Endothelial cell of umbilical vein (primary cell): ENCODE data around the gene C19orf33.

ENCODE experiments used
- EZH2 ChIP-seq: IDR thresholded peaks from 2 replicates; pipeline ENCODE4 v1.6.1; 2012; ENCODE audit warnings: borderline replicate concordance, low read depth, mild to moderate bottlenecking, moderate library complexity, low read length, inconsistent platforms; ENCODE audit not compliant: severe bottlenecking
- JUN ChIP-seq: IDR thresholded peaks from 2 replicates; pipeline ENCODE4 v1.6.1; 2011; ENCODE audit warnings: borderline replicate concordance, low read depth; ENCODE audit not compliant: insufficient read length, insufficient read depth
- POLR2A ChIP-seq: IDR thresholded peaks from 2 replicates; pipeline ENCODE4 v1.6.1; 2012; ENCODE audit warnings: low read depth, mild to moderate bottlenecking, control low read depth, low read length
- POLR2AphosphoS5 ChIP-seq: IDR thresholded peaks from 2 replicates; pipeline ENCODE4 v1.6.1; 2012; ENCODE audit warnings: low read depth, mild to moderate bottlenecking, control low read depth, low read length, moderate library complexity; ENCODE audit not compliant: insufficient read depth
- TF ChIP-seq, protein P1 (sequence below): IDR thresholded peaks from 2 replicates; pipeline ENCODE4 v1.6.1; 2011; ENCODE audit not compliant: insufficient read depth, insufficient read length
- TF ChIP-seq, protein P2 (sequence below), 2 donors: IDR thresholded peaks; 1 replicate in 1 of 2; 2 replicates in 1 of 2; pipeline ENCODE4 v1.5.1; 2011; ENCODE audit warnings: low read length in 2 of 2, mild to moderate bottlenecking in 2 of 2, moderate library complexity in 2 of 2, control low read depth in 1 of 2, inconsistent platforms in 1 of 2, low read depth in 1 of 2; ENCODE audit not compliant: insufficient read depth in 1 of 2; ENCODE audit errors: extremely low read depth in 1 of 2

DNA sequence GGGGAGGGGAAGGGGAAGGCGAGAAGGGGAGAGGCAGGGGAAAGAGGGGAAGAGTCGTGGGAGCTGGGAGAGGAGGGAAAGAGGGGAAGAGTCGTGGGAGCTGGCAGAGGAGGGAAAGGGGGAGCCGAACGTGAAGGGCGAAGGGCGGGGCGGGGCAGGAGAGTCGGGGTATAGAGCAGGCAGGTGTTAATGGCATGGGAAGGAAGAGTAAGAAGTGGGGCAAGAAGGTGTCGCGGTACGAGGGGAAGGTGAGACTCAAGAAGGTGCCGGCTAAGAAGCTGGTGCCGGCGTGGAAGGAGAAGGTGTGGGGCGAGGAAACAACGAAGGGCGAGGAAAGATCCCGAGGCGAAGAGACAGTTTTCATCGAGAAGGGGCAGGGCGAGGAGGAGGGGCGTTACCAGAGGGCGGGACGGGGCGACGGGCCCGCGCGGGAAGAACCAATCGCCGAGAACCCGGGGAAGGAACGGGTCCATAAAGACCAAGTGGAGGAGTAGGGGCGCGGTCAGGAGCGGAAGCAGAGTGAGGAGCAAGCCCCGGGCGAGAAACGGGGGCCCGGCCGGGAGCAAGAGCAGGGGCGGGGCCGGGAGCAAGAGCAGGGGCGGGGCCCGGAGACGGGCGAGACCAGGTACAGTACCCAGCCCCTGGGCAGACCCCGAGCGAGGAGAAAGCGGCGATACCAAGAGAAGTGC, 32.0 kb downstream of the C19orf33 start:
- TF ChIP-seq, protein P1, sequence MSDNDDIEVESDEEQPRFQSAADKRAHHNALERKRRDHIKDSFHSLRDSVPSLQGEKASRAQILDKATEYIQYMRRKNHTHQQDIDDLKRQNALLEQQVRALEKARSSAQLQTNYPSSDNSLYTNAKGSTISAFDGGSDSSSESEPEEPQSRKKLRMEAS: no peak
- TF ChIP-seq, protein P2, sequence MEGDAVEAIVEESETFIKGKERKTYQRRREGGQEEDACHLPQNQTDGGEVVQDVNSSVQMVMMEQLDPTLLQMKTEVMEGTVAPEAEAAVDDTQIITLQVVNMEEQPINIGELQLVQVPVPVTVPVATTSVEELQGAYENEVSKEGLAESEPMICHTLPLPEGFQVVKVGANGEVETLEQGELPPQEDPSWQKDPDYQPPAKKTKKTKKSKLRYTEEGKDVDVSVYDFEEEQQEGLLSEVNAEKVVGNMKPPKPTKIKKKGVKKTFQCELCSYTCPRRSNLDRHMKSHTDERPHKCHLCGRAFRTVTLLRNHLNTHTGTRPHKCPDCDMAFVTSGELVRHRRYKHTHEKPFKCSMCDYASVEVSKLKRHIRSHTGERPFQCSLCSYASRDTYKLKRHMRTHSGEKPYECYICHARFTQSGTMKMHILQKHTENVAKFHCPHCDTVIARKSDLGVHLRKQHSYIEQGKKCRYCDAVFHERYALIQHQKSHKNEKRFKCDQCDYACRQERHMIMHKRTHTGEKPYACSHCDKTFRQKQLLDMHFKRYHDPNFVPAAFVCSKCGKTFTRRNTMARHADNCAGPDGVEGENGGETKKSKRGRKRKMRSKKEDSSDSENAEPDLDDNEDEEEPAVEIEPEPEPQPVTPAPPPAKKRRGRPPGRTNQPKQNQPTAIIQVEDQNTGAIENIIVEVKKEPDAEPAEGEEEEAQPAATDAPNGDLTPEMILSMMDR (IDR thresholded peaks at IDR 0.05; ENCODE audit: extremely low read depth in 1 of 2, insufficient read depth in 1 of 2, low read depth in 1 of 2, low read length in 2 of 2): no peak
- TF ChIP-seq POLR2A (no peak), JUN (no peak), EZH2 (no peak), POLR2AphosphoS5 (no peak)
